Stomach (tissue), 9 donors: ENCODE measurements around the gene PLEKHJ1. TPM values are rescaled to one million over a fixed set of nuclear protein-coding genes. Genes with fewer than 3 reads are reported as not detected.

Experiments used
- DNase-seq, 2 donors: peaks; one replicate each; pipeline versions ENCODE4 v3.0.0 to v3.0.0-alpha.2; 2013 to 2019
- H3K27ac ChIP-seq, 5 donors: fragments of 200-600 bp in 4 of 5; sonication (generic) in 4 of 5; one replicate each; pipeline ENCODE4 v1.5.1; 2013 to 2019; ENCODE audit warnings: mild to moderate bottlenecking in 1 of 5, moderate library complexity in 1 of 5
- H3K27me3 ChIP-seq, 3 donors: fragments of 200-600 bp; sonication (generic); one replicate each; pipeline ENCODE4 v1.5.1; 2017 to 2019; ENCODE audit warnings: mixed run types in 1 of 3
- H3K36me3 ChIP-seq, 4 donors: fragments of 200-600 bp; sonication (generic); 1 replicate in 3 of 4; 2 replicates in 1 of 4; pipeline ENCODE4 v1.5.1; 2016 to 2019
- H3K4me1 ChIP-seq, 4 donors: fragments of 200-600 bp; sonication (generic); one replicate each; pipeline ENCODE4 v1.5.1; 2016 to 2019
- H3K4me3 ChIP-seq, 4 donors: fragments of 200-600 bp; sonication (generic) in 3 of 4; one replicate each; pipeline ENCODE4 v1.5.1; 2016 to 2019; ENCODE audit warnings: mild to moderate bottlenecking in 1 of 4
- H3K9me3 ChIP-seq, 4 donors: fragments of 200-600 bp; sonication (generic); one replicate each; pipeline ENCODE4 v1.5.1; 2016 to 2019
- EP300 ChIP-seq: sonication (generic); formaldehyde crosslinking; IDR thresholded peaks from one replicate; pipeline ENCODE4 v1.6.1; 2017; ENCODE audit warnings: antibody characterized with exemption
- POLR2A ChIP-seq, 4 donors: fragments of 450-650 bp; IDR thresholded peaks; one replicate each; pipeline ENCODE4 v1.6.1; 2016; ENCODE audit warnings: antibody characterized with exemption in 4 of 4, control low read depth in 2 of 4, mild to moderate bottlenecking in 1 of 4, moderate library complexity in 1 of 4
- POLR2AphosphoS5 ChIP-seq, 3 donors: sonication (generic); formaldehyde crosslinking; IDR thresholded peaks; one replicate each; pipeline ENCODE4 v1.6.1; 2016; ENCODE audit warnings: antibody characterized with exemption in 3 of 3
- WGBS, 5 donors: extraction: QIAGEN DNeasy Blood & Tissue Kit in 3 of 5; methylation state at CpG; one replicate each; pipeline versions ENCODE4 v1.1.5 to v1.1.7; 2013 to 2018; 5-methylcytosine and 5-hydroxymethylcytosine counted together
- intact Hi-C: fragments of 100-400 bp; cut with DNase I; formaldehyde crosslinking; loops from one replicate; pipeline ENCODE4 v1.15.1; 2023; ENCODE audit warnings: low total_unique reads
- polyA plus RNA-seq, 3 donors: library from polyadenylated mRNA; stranded (reverse); fragments of 200-250 nt; gene quantifications; one replicate each; pipeline ENCODE4 v1.2.3, GENCODE V29; 2013
- total RNA-seq, 5 donors: library from RNA; depleted of rRNA; stranded (reverse); fragments of >200 nt; gene quantifications; one replicate each; pipeline versions ENCODE4 v1.1.0 to v1.2.3, GENCODE V29; 2014 to 2016
- TF ChIP-seq, protein P1 (sequence below), 7 experiments: fragments of 450-650 bp in 4 of 7; fragments of 200-600 bp in 3 of 7; sonication (generic) in 3 of 7; IDR thresholded peaks; one replicate each; pipeline ENCODE4 v1.5.1; 2016 to 2019; ENCODE audit warnings: antibody characterized with exemption in 7 of 7, control low read depth in 2 of 7, mild to moderate bottlenecking in 1 of 7
- donor health status: healthy with polysubstance abuse.
- donor health status: Bipolar disorder and iron deficiency.
- donor health status: healthy.

The PLEKHJ1 gene
- total and polyA plus RNA-seq, 8 donors, result 22.2 to 459 (median 111) TPM

DNA sequence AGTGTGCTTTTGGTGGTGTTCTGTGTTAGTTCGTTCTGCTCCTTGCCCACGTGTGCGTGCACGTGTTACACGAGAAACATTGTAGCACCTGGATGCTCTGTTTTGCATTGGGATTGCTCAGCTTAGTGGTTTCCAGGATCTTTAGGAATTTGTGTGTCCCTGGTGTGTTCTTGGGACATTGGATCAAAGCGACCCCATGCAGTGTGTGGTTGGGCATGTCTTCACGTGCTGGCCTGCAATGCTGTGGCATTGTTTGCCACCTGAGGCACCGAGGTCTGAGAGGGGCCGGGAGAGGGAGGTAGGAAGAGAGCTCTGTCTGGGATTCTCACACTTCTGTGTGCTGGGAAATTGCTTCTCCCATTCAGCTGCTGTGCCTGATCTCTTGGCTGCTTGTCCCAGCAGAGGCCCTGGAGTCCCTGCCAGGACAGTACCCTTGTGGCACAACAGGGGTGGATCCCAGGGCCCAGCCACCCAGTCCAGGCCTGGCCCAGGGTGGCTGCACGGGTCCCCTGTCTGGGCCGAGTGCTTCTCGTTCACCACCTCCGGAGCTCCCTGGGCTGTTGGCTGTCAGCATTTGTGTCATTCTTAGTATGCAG lies 11.3 kb downstream of the PLEKHJ1 start:
- DNase-seq, result no peak
- no peaks in the 10 kb centered on the region for H3K9me3 ChIP-seq
- intact Hi-C loops, result no loop called here
- WGBS, 5 donors, result 85 to 90% (median 89%) methylated on average over 11 to 13 of the region's 13 CpGs
- peaks cover 0 to 10% (median 6%) of the 10 kb centered on the region in 4 donors for H3K4me1 ChIP-seq
- H3K27ac ChIP-seq, result no peak overlapping the region
- no peaks in the 10 kb centered on the region for H3K27me3 ChIP-seq
- H3K4me3 ChIP-seq, result no peak overlapping the region
- TF ChIP-seq, protein P1, sequence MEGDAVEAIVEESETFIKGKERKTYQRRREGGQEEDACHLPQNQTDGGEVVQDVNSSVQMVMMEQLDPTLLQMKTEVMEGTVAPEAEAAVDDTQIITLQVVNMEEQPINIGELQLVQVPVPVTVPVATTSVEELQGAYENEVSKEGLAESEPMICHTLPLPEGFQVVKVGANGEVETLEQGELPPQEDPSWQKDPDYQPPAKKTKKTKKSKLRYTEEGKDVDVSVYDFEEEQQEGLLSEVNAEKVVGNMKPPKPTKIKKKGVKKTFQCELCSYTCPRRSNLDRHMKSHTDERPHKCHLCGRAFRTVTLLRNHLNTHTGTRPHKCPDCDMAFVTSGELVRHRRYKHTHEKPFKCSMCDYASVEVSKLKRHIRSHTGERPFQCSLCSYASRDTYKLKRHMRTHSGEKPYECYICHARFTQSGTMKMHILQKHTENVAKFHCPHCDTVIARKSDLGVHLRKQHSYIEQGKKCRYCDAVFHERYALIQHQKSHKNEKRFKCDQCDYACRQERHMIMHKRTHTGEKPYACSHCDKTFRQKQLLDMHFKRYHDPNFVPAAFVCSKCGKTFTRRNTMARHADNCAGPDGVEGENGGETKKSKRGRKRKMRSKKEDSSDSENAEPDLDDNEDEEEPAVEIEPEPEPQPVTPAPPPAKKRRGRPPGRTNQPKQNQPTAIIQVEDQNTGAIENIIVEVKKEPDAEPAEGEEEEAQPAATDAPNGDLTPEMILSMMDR (IDR thresholded peaks at IDR 0.05), result no peak
- TF ChIP-seq POLR2A (IDR thresholded peaks at IDR 0.05) (no peak), POLR2AphosphoS5 (IDR thresholded peaks at IDR 0.05) (no peak), EP300 (no peak)
- H3K36me3 ChIP-seq, result peaks cover 73 to 100% (median 100%) of the 10 kb centered on the region in 4 donors

DNA sequence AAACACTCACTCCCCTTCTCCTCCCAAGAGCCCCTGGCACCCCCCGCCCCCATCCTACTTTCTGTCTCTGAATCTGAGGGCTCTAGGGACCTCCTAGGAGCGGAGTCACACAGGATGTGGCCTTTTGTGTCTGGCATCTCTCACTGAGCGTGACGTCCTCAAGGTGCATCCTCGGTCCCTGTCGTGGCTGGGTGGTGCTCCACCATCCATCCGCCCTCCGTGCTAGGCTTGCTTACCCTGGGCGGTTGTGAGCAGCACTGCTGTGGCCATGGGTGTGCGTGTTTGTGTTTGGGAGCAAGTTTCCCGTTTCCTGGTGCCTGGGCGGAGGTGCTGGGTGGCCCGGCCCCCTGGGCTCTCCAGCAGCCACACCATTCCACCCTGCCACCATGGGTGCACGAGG lies 12.2 kb downstream of the PLEKHJ1 start:
- peaks cover 0 to 6% (median 3%) of the 10 kb centered on the region in 4 donors for H3K4me1 ChIP-seq
- H3K36me3 ChIP-seq, result peaks cover 74 to 100% (median 100%) of the 10 kb centered on the region in 4 donors
- H3K27me3 ChIP-seq, result no peaks in the 10 kb centered on the region
- DNase-seq, result no peak
- no peak for TF ChIP-seq POLR2A (IDR thresholded peaks at IDR 0.05)
- TF ChIP-seq, protein P1 (IDR thresholded peaks at IDR 0.05), result no peak
- TF ChIP-seq POLR2AphosphoS5 (IDR thresholded peaks at IDR 0.05), result no peak
- no peak for TF ChIP-seq EP300
- intact Hi-C loops, result no loop called here
- H3K4me3 ChIP-seq, result no peak overlapping the region
- no peaks in the 10 kb centered on the region for H3K9me3 ChIP-seq
- H3K27ac ChIP-seq, result no peak overlapping the region
- WGBS, 5 donors, result 84 to 91% (median 88%) methylated on average over 12 to 14 of the region's 14 CpGs

DNA sequence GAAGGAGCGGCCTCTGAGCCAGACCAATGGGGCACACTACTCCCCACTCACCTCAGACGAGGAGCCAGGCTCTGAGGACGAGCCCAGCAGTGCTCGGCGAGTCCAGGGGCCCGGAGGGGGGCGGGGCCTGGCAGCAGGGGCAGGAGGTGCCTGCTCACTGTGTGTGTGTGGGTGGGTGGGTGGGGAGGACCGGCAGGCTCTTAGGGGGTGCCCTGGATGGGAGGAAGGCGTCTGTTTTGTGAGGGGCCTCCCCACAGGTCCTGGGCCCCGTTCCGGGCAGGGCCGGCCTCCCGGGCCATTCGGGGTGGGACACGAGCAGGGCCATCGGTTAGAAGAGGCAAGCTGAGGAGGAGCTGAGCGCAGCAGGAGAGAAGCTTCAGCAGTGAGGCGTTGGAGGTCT lies 12.7 kb downstream of the PLEKHJ1 start:
- Histone ChIP-seq H3K9me3 (no peaks in the 10 kb centered on the region), H3K4me1 (peaks cover 0 to 5% (median 2%) of the 10 kb centered on the region in 4 donors), H3K36me3 (peaks cover 76 to 100% (median 100%) of the 10 kb centered on the region in 4 donors), H3K27me3 (no peaks in the 10 kb centered on the region), H3K27ac (no peak overlapping the region), H3K4me3 (no peak overlapping the region)
- WGBS, 5 donors, result 87 to 95% (median 90%) methylated on average over 7 to 18 of the region's 18 CpGs
- intact Hi-C loops, result no loop called here
- TF ChIP-seq EP300 (no peak), POLR2AphosphoS5 (IDR thresholded peaks at IDR 0.05) (no peak), POLR2A (IDR thresholded peaks at IDR 0.05) (no peak)
- TF ChIP-seq, protein P1 (IDR thresholded peaks at IDR 0.05), result no peak
- no peak for DNase-seq

DNA sequence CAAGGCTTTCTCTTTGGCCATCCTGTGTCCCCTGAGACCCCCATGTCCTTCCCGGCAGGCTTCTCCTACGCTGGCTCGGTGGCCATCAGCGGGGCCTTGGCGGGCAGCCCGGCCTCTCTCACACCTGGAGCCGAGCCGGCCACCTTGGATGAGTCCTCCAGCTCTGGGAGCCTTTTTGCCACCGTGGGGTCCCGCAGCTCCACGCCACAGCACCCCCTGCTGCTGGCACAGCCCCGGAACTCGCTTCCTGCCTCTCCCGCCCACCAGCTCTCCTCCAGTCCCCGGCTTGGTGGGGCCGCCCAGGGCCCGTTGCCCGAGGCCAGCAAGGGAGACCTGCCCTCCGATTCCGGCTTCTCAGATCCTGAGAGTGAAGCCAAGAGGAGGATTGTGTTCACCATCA lies 14.2 kb downstream of the PLEKHJ1 start:
- Histone ChIP-seq H3K9me3 (no peaks in the 10 kb centered on the region), H3K27ac (peak overlapping the region in 1 of 5 donors; percentile 0), H3K36me3 (peaks cover 79 to 100% (median 99%) of the 10 kb centered on the region in 4 donors), H3K4me1 (peaks cover 0 to 5% (median 0%) of the 10 kb centered on the region in 4 donors), H3K27me3 (no peaks in the 10 kb centered on the region), H3K4me3 (no peak overlapping the region)
- TF ChIP-seq, protein P1 (IDR thresholded peaks at IDR 0.05), result peak in 1 of 7 experiments; percentile 3
- no peak for TF ChIP-seq POLR2AphosphoS5 (IDR thresholded peaks at IDR 0.05)
- intact Hi-C loops, result no loop called here
- 86 to 94% (median 89%) methylated on average over 19 to 20 of the region's 20 CpGs for WGBS, 5 donors
- no peak for DNase-seq
